ENCODE results near the gene PRPS1.
A peak's percentile ranks its signal among the peaks of the same experiment; 100 is the strongest.
"Not testable (repeated sequence)": the region's sequence is repeated elsewhere in the genome, so short reads cannot be mapped to it uniquely, and the experiment has no call there.

Gene PRPS1

DNA sequence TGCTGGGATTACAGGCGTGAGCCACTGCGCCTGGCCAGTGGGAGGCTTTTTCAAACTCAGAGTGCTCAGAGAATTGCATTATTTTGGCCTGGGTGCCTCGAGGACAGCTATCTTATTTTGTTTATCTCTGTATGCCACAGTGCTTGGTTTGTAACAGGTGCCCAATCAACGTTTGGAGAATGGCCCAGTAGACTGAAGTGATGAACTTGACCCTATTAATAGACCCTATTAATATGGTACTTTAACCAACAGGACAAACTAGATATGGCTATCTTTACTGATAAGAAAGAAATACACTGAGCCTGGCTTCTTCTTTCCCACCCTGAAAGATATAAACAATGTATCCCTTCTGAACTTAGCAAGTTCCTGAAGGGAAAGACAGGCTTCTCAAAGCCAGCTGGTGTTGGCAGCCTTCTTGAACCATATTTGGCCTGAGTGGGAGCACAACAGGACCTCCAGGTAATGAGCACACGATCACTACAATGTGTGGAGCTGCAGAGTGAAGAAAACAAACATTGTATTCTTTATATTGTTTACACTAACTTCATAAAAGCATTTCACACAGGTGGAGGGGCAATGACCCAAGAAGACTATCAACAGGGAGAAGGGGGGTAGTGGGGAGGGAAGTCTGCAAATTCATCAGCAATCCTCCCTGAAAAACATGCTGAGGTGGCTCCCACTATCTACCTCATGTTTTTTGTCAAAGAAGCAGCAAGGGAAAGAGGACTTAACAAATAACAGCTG lies 41.7 kb downstream of the PRPS1 start:
- DNase-seq, result no peak
- in situ Hi-C loops (cut with HindIII; ENCODE audit: low pct_ligation_motif_present, low pct_unique_long_range_greater_than_20kb, low sequenced_read_pairs), result no loop called here

DNA sequence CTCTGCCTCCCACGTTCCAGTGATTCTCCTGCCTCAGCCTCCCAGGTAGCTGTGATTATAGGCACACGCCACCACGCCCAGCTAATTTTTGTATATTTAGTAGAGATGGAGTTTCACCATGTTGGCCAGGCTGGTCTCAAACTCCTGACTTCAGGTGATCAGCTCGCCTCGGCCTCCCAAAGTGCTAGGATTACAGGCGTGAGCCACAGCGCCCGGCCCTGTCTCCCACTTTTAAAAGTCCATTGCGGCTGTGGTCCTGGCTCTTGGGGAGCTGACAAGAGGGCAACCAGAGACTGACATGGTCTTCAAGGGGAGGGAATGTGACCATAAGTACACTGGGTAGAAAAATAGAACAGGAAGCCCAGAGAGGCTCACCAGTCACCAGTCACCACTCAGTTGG lies 42.9 kb downstream of the PRPS1 start:
- in situ Hi-C loops (cut with HindIII; ENCODE audit: low pct_ligation_motif_present, low pct_unique_long_range_greater_than_20kb, low sequenced_read_pairs); DNase-seq: not testable (repeated sequence)

DNA sequence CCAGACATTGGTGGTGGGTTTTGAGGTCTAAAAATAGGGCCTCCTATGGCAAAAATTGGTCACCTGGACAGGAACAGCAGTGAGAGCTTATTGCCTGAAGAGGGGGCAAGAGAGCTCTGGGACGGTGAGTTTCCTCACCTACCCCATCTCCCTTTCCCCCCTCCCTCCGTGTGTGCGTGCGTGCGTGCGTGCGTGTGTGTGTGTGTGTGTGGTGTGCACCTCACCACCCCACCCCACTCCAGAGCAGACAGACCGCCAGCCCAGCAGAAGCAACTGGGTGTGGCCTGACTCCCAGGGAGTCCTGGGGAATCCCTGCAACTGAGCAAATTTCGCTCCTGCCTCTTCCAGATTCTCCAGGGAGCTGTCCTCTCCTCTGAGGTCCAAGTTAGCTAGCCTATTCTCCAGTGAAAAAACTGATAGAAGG lies 44.7 kb downstream of the PRPS1 start:
- peak; percentile 52 for DNase-seq
- in situ Hi-C loops (cut with HindIII; ENCODE audit: low pct_ligation_motif_present, low pct_unique_long_range_greater_than_20kb, low sequenced_read_pairs), result no loop called here

DNA sequence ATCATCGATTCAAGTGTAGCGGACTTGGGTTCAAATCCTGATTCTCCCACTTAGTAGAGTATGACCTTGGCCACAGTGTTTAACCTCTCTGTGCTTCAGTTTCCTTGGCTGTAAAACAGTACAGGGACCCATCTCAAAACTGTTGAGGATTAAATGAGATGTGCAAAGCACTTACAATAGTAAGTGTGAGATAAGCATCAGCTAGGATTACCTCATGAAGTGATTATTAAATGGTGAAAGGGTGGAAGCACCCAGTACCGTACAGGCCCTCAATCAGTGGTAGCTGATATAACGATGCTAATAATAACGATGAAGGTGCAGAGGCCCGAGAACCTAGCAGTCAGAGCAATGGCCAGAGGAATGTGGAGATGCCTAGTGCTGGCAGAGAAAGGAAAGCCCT lies 45.1 kb downstream of the PRPS1 start:
- DNase-seq, result no peak
- in situ Hi-C loops (cut with HindIII; ENCODE audit: low pct_ligation_motif_present, low pct_unique_long_range_greater_than_20kb, low sequenced_read_pairs), result no loop called here

DNA sequence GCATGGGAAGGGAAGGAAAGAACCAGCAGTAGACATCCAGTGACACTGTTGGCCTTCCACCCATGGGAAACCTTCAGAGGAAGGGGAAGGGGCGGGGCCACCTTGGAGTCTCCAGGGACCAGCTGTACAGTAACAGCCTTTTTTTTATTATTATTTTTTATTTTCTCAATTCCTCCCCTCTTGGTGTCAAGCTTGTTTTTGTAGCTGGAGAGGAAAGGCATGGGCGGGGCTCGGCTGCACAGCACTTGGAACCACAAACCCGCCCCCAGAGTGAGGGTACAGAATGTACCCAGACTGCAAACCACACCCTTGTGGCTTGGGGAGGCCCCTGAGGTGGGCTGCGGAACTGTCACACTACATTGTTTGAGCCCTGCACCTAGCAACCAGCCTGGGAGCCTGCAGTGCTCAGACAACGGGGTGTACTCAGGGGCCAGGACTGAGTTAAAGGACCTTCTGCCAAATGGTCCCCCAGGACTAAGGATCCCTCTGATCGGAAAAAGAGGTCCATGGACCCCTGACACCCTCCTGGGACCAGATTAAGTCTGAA lies 45.7 kb downstream of the PRPS1 start:
- in situ Hi-C loops (cut with HindIII; ENCODE audit: low pct_ligation_motif_present, low pct_unique_long_range_greater_than_20kb, low sequenced_read_pairs), result no loop called here
- no peak for DNase-seq

DNA sequence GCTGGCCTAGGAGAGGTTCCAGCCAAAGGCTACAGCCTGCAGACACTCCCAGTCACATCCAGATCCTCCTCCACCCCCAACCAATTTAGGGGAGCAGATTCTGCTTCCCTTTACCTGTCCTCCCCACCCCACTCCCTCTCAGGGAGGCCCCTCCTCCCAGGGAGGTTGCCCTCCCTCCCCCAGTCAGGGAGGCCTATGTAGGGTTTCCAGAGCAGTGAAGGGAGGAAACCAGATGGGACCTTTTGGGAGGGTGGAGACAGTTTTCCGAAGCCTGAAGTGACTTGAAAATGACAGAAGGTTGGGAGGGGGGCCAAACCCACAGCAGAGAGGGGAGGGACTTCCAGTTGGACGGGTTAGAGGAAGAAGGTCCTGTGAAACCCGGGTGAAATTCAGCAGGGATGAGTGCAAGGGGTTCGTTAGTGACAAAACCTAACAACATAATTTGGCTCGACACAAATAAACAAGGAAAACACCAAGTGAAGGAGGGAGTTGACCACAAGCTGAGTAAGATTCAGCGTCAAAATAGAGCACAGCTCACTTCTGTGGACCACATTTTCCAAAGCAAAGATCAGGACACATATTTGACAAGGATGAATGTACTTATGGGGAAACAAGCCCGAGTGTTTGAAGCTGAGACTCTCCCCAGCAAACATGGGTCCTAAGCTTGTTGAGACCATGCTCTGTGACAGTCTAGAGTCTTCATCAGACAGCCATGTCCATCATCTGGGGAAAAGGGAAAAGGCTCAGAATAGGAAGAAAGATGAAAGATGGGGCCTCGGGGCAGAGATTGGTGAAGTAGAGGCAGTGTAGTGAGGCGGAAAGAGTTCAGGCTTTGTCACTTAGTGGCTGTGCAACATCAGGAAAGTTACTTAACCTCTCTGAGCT lies 46.4 kb downstream of the PRPS1 start:
- in situ Hi-C loops (cut with HindIII; ENCODE audit: low pct_ligation_motif_present, low pct_unique_long_range_greater_than_20kb, low sequenced_read_pairs), result no loop called here
- no peak for DNase-seq

DNA sequence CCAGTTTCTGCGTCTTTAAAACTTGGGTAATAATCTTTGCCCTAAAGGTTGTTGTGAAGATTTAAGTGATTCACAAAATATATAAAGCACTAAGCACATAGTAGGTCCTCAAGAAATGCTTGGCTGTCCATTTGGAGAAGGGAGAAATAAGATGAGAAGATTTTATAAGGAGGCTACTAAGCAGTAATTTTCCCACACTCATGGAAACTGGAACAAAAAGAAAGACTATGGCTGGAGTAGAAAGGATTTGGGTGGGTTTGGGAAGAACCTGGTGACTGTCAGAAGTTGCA lies 47.0 kb downstream of the PRPS1 start:
- in situ Hi-C loops (cut with HindIII; ENCODE audit: low pct_ligation_motif_present, low pct_unique_long_range_greater_than_20kb, low sequenced_read_pairs), result no loop called here
- DNase-seq, result no peak

DNA sequence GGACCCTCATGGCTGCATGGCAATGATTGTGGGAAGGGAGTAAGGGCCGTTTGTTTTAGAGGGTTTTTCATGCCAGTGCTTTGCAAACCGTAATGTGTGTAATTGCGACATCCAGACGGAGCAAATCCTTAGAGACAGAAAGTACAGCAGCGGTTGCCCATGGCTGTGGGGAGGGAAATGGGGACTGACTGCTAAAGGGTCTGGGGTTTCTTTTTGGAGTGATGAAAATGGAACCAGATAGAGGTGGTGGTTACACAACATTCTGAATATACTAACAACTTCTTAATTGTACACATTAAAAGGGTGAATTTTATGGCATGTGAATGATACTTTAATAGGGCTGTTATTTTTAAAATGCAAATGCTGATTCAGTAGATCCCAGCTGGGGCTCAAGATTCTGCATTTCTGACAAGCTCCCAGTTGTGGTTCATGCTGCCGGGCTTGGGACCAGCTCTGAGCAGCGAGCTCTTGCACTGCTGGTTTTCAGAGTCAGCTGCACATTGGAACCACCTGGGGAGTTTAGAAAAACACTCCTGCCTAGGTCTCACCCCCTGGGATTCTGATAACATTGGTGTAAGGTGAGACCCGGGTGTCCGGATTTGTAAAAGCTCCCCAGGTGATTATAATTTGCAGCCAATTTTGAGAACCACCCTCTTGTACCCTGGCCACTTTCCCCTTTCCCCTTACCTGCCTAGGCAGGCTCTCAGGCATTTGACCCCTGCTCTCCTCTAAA lies 47.7 kb downstream of the PRPS1 start:
- DNase-seq, result no peak
- in situ Hi-C loops (cut with HindIII; ENCODE audit: low pct_ligation_motif_present, low pct_unique_long_range_greater_than_20kb, low sequenced_read_pairs), result no loop called here

DNA sequence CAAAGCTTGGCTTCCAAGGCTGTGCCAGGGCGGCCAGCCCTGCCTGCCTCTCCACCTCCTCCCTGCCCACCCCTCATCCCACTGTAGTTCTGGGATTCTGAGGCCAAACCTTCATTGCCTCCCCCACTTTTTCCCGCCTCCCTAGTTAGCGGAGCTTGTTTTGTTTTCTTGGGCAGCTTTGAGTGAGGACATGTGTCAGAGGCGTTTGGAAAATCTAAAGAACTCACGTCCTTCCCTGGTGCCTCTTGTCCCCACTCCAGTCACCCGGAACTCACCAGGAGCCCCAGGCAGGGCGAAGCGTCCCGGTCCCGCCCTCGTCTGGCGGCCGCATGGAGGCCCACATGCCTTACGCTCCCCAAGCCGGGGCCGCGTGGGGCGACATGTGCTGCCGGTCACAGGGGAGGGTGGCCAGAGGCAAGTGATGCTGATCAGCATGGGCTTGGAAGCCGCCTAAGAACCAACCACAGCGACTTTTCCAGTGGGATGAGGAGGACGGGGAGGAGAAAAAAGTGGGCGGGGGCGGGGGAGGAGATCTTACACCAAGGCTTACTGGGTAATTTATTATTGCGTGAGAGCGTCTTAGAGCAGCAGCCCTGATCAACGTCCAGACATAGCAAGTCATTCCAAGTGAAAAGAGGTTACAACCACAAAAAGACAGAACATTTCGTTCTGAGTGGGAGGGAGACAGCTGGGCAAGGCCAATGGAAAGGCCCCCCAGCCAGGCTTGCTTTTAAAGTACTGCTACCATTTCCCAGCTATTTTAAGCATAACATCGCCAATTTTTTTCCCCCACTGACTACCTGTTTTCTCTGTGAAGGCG lies 48.5 kb downstream of the PRPS1 start:
- in situ Hi-C loops (cut with HindIII; ENCODE audit: low pct_ligation_motif_present, low pct_unique_long_range_greater_than_20kb, low sequenced_read_pairs), result no loop called here
- peak; percentile 77 for DNase-seq

DNA sequence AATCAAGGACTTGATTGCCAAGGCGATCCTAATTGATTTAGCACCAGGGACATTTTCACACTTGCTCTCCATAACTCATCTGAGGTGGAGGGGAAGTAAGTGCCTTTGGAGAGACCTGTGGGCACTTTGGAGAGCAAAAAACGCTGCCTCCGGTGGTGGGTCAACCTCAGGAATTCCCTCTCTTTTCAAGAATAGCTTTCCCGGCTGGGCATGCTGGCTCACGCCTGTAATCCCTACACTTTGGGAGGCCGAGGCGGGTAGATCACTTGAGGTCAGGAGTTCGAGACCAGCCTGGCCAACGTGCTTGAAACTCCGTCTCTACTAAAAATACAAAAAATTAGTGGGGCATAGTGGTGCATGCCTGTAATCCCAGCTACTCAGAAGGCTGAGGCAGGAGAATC lies 49.2 kb downstream of the PRPS1 start:
- peak; percentile 18 for DNase-seq
- in situ Hi-C loops (cut with HindIII; ENCODE audit: low pct_ligation_motif_present, low pct_unique_long_range_greater_than_20kb, low sequenced_read_pairs), result no loop called here

DNA sequence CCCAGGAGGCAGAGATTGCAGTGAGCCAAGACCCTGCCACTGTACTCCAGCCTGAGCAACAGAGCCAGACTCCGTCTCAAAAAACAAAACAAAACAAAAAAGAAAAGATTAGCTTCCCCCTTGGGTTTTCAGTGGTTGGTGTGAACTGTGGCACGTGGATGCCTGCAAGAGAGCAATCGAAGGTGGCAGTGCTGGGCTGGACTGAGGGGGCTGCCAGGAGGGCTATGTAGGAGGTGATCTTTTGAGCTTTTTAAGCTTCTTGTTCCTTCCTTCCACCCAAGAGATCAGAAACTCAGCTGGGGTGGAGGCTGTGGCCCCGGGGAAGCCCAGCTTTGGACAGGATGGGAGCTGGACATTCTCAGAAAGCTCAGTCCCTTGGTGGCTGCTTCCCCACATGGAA lies 49.6 kb downstream of the PRPS1 start:
- no peak for DNase-seq
- in situ Hi-C loops (cut with HindIII; ENCODE audit: low pct_ligation_motif_present, low pct_unique_long_range_greater_than_20kb, low sequenced_read_pairs), result no loop called here

DNA sequence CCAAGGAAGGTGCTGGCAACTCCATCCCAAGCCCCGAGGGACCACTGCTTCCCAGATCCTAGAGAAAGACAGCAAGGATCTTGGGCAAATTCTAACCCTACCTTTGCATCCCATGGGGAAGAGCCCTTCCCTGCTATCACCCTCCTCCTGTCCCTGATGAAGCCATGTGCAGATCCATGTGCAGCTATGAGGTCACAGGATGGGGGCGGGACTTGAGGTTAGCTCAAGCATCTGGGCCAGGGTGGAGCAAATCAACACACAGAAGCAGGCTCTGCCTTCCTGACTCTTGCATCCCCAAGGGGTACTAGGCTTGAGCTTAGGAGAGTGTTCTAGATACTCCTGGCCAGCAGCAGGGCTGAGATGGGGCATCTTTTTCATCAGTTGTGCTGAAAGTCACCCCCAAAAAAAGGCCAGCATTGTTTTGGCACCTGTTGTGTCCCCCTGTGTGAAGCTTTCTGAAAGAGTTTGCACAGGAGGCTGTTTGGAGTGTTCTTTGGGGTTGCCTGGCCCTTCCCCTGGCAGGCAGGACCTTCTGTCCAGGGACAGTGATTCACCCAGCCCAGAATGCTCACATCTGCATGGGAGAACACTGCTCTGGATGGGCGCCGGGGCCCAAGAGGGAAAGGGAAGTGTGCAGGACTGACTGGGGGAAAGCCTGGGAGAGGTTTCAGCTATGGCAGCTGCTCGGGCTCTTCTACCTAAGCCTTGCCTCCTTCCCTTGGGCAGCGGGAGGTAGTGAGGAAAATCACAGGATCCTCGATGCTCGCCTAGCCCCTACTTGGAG lies 50.8 kb downstream of the PRPS1 start:
- peak; percentile 48 for DNase-seq
- in situ Hi-C loops (cut with HindIII; ENCODE audit: low pct_ligation_motif_present, low pct_unique_long_range_greater_than_20kb, low sequenced_read_pairs), result no loop called here

DNA sequence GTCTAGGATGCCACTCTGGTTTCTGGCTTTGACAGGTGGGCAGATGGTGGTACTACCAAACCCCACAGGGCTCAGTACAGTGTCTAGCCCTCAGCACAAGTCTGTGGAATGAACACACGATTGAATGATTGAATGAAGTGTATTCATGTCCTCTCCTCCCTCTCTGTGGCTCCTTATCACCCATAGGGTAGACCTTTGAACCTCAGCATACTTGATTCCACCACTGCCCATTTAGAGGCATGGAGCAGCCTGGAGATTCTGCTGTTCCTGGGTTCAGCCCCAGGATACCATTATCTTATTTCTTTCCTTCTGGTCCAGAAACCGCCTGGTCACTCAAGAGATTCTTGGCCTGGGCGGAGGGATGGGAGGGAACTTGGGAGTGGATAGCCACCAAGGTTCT lies 53.9 kb downstream of the PRPS1 start:
- DNase-seq, result no peak
- in situ Hi-C loops (cut with HindIII; ENCODE audit: low pct_ligation_motif_present, low pct_unique_long_range_greater_than_20kb, low sequenced_read_pairs), result no loop called here

DNA sequence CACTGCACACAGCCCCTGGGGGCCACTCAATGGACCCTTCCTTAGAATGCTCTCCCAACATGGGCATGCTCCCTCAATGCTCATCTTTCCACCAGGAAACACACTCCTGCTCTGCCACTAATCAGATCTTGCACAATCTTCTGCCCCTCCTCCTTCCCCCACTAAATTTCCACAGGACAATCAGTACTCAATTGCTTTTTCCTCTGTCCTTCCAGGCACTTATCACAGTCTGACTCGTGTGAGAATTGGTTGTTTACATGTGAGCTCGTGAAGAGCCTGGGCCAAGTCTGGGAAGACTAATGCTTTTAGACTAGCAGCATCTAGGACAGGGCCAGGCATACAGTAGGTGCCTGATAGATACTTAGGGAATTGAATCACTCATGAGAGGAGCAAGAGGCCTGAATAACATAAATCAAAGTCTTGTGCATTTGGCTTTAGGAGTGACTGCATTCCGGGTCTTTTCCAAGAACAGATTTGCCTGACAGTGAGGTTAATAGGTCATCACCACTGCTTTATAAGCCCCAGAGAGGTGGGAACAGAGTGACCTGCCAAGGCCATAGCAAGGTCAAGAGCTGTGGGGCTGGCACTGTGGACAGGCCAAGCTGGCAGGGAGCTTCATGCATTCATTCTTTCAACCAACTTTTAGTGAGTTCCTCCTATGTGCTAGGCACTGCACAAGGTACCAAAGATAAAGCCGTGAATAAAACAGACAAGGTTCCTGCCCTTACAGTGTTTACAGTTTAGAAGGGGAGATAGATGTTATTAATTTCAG lies 55.0 kb downstream of the PRPS1 start:
- in situ Hi-C loops (cut with HindIII; ENCODE audit: low pct_ligation_motif_present, low pct_unique_long_range_greater_than_20kb, low sequenced_read_pairs), result no loop called here
- no peak for DNase-seq

DNA sequence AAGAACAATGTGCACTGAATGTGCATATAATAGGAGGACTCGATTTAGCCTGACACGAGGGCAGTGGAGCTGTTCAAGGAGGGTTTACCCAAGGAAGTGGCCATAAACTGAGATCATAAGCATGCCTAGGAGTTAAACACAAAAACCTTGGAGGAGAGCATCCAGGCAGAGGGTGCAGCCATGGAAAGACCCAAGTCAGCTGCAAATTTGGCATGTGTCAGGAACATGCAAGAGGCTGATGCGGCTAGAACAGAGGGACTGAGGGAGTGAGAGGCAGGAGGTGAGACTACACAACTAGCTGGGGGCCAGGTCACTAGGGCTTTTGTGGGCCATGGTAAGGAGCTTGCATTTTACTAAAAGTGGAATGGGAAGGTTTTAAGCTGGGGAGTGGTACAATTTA lies 55.6 kb downstream of the PRPS1 start:
- in situ Hi-C loops (cut with HindIII; ENCODE audit: low pct_ligation_motif_present, low pct_unique_long_range_greater_than_20kb, low sequenced_read_pairs), result no loop called here
- DNase-seq, result no peak

DNA sequence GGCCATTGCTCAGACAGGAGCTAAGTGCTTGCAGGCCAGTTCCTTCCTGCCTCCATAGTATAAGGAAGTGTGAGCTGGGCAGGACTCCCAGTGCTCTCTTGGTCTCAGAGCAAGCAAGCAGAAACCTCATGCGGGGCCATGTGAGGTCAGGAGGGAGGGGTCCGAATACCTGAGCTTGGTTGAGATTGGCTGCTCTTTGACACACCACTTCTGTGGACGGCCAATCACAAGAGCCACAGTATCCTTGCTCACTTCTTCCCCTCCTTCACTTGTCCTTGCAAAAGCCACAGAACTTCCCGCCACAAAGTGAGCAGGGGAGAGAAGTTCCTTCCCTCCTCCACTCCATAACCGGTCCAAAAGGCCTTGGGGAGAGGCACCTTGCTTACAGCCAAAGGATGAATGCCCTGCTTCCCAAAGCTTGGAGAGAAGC lies 56.7 kb downstream of the PRPS1 start:
- DNase-seq, result peak; percentile 55
- in situ Hi-C loops (cut with HindIII; ENCODE audit: low pct_ligation_motif_present, low pct_unique_long_range_greater_than_20kb, low sequenced_read_pairs), result no loop called here

DNA sequence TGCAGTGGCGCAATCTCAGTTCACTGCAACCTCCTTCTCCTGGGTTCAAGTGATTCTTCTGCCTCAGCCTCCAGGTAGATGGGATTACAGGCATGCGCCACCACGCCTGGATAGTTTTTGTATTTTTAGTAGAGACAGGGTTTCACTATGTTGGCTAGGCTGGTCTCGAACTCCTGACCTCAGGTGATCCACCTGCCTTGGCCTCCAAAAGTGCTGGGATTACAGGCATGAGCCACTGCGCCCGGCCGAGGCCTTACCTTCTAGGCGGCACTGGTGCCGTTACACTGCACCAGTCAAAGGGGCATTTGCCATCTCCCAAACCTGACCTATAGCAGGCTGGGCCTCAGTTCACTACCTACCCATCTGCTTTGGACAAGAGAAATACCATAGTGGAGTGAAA lies 57.3 kb downstream of the PRPS1 start:
- in situ Hi-C loops (cut with HindIII; ENCODE audit: low pct_ligation_motif_present, low pct_unique_long_range_greater_than_20kb, low sequenced_read_pairs); DNase-seq: not testable (repeated sequence)
